NCI-H2227 (cell line): ENCODE results near the gene ACAP2.
"Not testable (repeated sequence)": the region's sequence is repeated elsewhere in the genome, so short reads cannot be mapped to it uniquely, and the experiment has no call there.

Experiments
- DNase-seq: peaks from one replicate; lab custom pipeline; 2025; ENCODE audit not compliant: unreplicated experiment; lab: John Stamatoyannopoulos, UW

ACAP2 gene

GRCh38 chr3:195249057-195249770, 193.6 kb downstream of the ACAP2 start:
- DNase-seq, result no peak

- no peak for DNase-seq
Measured at GRCh38 chr3:195248281-195248680, 194.5 kb downstream of the ACAP2 start.

DNA sequence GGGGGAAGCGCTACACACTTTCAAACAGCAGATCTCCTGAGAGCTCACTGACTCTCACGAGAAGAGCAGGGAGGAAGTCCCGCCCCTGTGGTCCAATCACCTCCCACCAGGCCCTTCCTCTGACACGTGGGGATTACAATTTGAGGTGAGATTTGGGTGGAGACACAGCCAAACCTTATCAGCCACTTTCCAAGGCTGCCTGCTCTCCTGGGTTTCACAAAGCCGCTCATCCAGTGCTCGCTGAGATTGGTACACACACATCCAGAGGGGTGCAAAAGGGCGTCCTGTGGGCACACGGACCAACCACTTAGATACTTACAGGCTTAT, 195.0 kb downstream of the ACAP2 start:
- DNase-seq, result no peak

GRCh38 chr3:195247086-195247862, 195.5 kb downstream of the ACAP2 start:
- DNase-seq, result no peak

GRCh38 chr3:195246581-195246995, 196.2 kb downstream of the ACAP2 start:
- no peak for DNase-seq

DNA sequence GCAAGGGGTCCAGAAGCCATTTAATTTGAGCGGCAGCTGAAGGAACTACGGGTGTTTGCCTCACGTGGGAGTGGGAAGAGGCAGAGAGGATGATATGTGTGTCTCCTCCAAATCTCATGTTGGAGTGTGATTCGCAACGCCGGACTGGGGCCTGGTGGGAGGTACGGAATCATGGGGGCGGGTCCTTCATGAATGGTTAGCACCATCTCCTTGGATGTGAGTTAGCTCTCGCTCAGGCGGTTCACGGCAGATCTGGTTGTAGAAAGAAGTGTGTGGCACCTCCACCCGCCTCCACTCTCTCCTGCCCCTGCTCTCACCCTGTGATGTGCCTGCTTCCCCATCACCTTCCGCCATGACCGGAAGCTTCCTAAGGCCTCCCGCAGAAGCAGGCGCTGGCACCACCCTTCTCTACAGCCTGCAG, 197.3 kb downstream of the ACAP2 start:
- no peak for DNase-seq

GRCh38 chr3:195241592-195242355, 201.0 kb downstream of the ACAP2 start:
- DNase-seq, result no peak

GRCh38 chr3:195240939-195241338, 201.9 kb downstream of the ACAP2 start:
- no peak for DNase-seq

DNA sequence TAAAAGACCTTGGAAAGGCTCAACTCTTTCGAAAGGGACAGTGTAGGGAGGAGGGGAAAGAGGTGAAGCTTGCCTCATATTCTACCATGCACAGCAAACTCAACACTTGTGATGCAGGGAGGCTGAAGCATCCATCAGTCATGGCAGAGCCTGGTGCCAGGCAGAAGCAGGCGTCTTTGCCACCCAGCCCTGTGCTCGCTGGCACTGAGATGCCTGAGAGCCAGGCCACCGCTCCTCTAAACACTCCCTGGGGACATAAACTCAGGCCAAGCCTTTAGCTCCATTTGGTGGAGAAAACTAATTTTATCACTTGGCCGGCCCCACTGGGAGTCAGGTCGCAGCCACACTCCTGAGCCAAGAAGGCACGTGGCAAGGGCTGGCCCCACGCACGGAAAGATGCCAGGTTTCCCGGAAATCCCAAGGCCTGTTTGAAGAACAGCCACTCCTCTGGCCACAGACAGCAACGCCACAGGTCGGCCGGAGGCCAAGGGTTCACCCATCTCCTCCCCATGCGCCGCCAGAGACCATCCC, 202.6 kb downstream of the ACAP2 start:
- no peak for DNase-seq

GRCh38 chr3:195239121-195239520, 203.7 kb downstream of the ACAP2 start:
- DNase-seq, result no peak

DNA sequence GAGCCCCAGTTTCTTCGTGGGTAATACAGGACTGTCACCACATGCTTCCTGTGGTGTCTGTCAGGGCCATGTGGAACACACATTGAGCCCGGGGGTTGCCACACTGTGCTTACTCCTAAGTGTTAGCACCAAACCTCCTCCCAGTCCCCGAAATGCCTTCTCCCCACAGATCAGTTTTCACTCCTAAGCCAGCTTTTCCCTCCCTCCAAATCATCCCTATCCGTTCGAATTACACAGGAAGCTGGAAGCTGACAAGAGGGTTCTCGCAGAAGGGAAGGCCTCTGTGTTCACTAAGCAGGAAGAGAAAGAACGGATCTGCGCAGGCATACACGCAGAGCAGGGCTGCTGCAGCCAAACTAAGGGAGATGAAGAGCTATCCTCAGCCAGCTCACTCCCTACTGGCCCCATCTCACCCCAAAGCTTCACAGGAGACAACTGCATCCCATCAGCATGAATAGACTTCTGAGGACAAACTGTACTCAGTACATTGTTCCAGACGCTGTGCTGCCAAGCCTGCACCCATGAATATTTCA, 204.2 kb downstream of the ACAP2 start:
- no peak for DNase-seq

DNA sequence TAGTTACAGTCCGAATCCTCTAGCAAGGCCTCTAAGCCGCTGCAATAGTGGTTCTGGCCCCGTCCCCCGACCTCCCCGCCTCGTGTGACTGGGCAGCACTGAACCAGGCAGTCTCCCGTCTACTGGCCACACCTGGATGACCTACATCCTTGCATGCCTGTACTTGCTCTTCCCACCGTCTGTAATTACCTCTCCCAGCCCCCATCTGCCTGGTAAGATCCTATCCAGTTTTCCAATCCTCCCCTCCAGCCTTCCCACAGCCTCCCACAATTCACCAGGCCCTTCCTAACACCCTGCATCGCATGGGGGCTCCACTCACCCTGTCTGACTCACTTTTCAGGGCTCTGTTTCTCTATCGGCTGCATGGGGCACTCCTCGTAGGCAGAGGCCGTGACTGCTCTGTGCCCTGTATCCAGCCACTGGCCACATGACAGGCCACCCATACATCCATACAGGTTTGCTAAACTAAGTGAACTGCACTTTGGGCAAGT, 204.7 kb downstream of the ACAP2 start:
- DNase-seq, result no peak

DNA sequence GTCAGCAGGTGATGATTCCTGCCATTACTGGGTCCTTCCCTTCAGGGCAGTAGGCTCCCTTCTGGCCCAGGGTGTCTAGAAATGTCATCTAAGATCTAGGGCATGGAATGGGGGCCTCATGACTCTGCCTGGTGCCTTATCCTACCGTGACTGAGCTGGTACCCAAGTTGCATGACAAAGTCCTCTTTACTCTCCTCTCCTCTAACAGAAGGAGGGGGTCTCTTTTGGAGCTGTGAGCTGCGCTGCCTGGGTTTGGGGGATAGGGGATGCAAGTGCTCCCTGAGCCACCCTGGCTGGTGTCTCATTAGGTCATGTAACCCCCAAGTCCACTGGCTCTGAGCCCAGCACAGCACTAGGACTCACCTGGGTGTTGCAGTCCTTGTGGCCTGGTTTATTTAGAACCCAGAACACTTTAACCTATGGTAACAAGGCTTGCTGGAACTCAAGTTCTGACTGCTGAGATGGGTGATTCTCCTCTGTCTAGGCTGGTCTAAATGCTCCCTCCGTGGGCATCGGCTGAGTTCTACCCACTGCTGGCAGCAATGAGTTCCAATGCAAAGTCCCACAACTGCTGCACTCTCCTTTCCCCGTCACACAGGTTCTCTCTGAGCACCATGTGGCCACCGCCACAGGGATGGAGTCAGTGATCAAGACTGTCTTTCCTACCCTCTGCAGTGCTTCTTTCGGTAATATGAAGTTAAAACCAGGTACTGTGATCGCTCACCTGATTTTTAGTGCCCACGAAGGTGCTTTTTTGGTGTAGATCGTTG, 205.8 kb downstream of the ACAP2 start:
- DNase-seq, result no peak

GRCh38 chr3:195236076-195236798, 206.6 kb downstream of the ACAP2 start:
- DNase-seq, result no peak

DNA sequence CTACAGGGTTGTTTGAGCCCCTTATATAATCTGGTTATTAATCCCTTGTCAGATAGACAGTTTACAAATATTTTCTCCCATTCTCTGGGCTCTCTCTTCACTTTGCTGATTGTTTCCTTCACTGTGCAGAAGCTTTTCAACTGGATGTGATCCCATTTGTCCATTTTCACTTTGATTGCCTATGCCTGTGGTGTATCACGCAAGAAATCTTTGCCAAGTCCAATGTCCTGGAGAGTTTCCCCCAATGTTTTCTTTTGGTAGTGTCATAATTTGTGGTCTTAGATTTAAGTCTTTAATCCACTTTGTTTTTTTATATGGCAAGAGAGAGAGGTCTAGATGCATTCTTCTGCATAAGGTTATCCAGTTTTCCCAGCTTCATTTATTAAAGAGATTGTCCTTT, 212.6 kb downstream of the ACAP2 start:
- no peak for DNase-seq

DNA sequence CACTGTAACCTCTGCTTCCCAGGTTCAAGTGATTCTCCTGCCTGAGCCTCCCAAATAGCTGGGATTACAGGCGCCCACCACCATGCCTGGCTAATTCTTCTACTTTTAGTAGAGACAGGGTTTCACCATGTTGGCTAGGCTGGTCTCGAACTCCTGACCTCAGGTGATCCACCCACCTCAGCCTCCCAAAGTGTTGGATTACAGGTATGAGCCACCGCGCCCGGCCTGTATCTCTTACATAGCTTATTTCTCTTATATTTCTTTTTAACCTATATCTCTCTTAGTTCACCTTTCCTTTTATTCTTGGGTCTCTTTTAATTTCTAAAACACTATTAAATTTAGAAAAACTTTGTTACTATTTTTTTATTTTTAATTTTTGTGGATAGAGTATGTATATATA, 213.9 kb downstream of the ACAP2 start:
- DNase-seq, result not testable (repeated sequence)

DNA sequence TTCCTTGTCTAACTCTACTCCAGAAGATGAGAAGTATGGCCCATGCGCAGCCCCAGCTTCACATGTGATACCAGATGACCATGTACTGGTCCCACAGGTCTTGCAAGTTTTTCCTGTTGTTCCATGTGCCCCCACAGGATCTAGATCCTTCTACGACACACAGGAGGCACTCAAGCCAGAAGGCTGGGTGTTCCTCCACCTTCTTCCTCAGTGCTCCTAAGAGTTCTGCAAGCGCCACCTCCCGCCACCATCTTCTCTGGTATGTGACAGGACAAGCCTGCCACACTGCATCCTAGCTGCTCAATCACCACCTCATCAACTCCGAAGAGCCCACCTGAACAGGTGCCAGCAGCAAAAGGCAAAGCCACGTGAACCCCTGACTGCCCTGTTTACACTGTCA, 214.9 kb downstream of the ACAP2 start:
- no peak for DNase-seq

DNA sequence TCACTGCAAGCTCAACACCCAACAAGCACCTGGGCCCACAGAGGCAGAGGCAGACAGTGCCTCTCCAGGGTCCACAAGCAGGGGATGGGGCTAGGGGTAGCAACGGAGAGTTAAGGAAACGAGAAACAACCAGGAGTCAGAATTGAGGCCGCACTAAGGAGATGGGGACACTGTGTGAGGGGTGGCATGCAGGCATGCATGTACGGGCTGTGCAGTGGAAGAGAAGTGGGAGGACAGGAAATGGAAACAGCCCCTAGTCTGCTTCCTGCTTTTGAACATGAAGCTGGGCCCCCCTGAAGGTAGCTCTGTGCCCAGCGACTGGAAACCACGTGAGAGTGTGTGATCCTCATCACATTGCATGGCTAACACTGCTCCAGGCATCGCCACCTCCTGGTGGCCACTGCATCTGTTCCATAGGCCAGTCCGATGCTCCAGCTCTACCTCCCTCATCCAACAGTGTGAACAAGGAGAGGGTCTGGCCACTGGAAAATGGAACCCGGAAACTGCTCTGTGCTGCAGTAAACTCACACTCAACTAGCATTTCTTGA, 215.8 kb downstream of the ACAP2 start:
- no peak for DNase-seq

GRCh38 chr3:195226445-195226844, 216.4 kb downstream of the ACAP2 start:
- no peak for DNase-seq
